Embryonic facial prominence (tissue), 1 donor: ENCODE data around the gene BBOX1.
A peak's percentile ranks its signal among the peaks of the same experiment; 100 is the strongest.

Experiments
- DNase-seq: peaks from one replicate; pipeline ENCODE4 v3.0.0-alpha.2; 2016; ENCODE audit errors: extremely low spot score

Gene BBOX1

GRCh38 chr11:27025312-27025955 lies 15.2 kb upstream of the BBOX1 start:
- no peak for DNase-seq

GRCh38 chr11:27025957-27026733 lies 14.5 kb upstream of the BBOX1 start:
- no peak for DNase-seq

GRCh38 chr11:27028561-27028965 lies 12.1 kb upstream of the BBOX1 start:
- peak; percentile 38 for DNase-seq

GRCh38 chr11:27029966-27030365 lies 10.6 kb upstream of the BBOX1 start:
- no peak for DNase-seq

- no peak for DNase-seq
Observed at GRCh38 chr11:27031754-27032153, 8.9 kb upstream of the BBOX1 start.

- no peak for DNase-seq
Observed at GRCh38 chr11:27039873-27040272, 742 bp upstream of the BBOX1 start.

GRCh38 chr11:27041141-27041899 lies 705 bp downstream of the BBOX1 start:
- no peak for DNase-seq

- DNase-seq, result no peak
Observed at GRCh38 chr11:27046956-27047355, 6.3 kb downstream of the BBOX1 start.

- no peak for DNase-seq
Observed at GRCh38 chr11:27052668-27053067, 12.1 kb downstream of the BBOX1 start.

- no peak for DNase-seq
Observed at GRCh38 chr11:27055065-27055682, 14.6 kb downstream of the BBOX1 start.

- DNase-seq, result no peak
Observed at GRCh38 chr11:27057091-27057780, 16.6 kb downstream of the BBOX1 start.

GRCh38 chr11:27058456-27058855 lies 17.8 kb downstream of the BBOX1 start:
- DNase-seq, result no peak

GRCh38 chr11:27059431-27059830 lies 18.8 kb downstream of the BBOX1 start:
- DNase-seq, result no peak

- no peak for DNase-seq
Observed at GRCh38 chr11:27060816-27061460, 20.3 kb downstream of the BBOX1 start.

- no peak for DNase-seq
Observed at GRCh38 chr11:27061461-27061821, 20.8 kb downstream of the BBOX1 start.

GRCh38 chr11:27064086-27064485 lies 23.5 kb downstream of the BBOX1 start:
- no peak for DNase-seq

GRCh38 chr11:27075192-27075591 lies 34.6 kb downstream of the BBOX1 start:
- no peak for DNase-seq

GRCh38 chr11:27075655-27076054 lies 35.0 kb downstream of the BBOX1 start:
- DNase-seq, result no peak

GRCh38 chr11:27076121-27076589 lies 35.5 kb downstream of the BBOX1 start:
- DNase-seq, result no peak

GRCh38 chr11:27081056-27081455 lies 40.4 kb downstream of the BBOX1 start:
- DNase-seq, result no peak

- DNase-seq, result no peak
Observed at GRCh38 chr11:27083241-27083640, 42.6 kb downstream of the BBOX1 start.
